Type B pancreatic cell (in vitro differentiated cells): ENCODE measurements around the gene AP1M1. TPM values are rescaled to one million over a fixed set of nuclear protein-coding genes. Genes with fewer than 3 reads are reported as not detected.

Experiments used
- DNase-seq: peaks from one replicate; pipeline ENCODE4 v3.0.0; 2021; ENCODE audit warnings: mixed read lengths; ENCODE audit not compliant: unreplicated experiment; ENCODE audit errors: extremely low spot score
- H3K27ac Mint-ChIP-seq: 2 replicates; pipeline ENCODE4 v1.8.0; 2021; ENCODE audit warnings: mild to moderate bottlenecking, mixed read lengths
- H3K27me3 Mint-ChIP-seq: 2 replicates; pipeline ENCODE4 v1.8.0; 2021; ENCODE audit warnings: mixed read lengths
- H3K36me3 Mint-ChIP-seq: 2 replicates; pipeline ENCODE4 v1.8.0; 2021; ENCODE audit warnings: mixed read lengths
- H3K4me1 Mint-ChIP-seq: one replicate; pipeline ENCODE4 v1.8.0; 2021; ENCODE audit warnings: mixed read lengths; ENCODE audit not compliant: unreplicated experiment
- H3K4me3 Mint-ChIP-seq: 2 replicates; pipeline ENCODE4 v1.8.0; 2021; ENCODE audit warnings: mild to moderate bottlenecking, mixed read lengths
- H3K9me3 Mint-ChIP-seq: 2 replicates; pipeline ENCODE4 v1.8.0; 2021; ENCODE audit warnings: mixed read lengths
- total RNA-seq: library from RNA; stranded (reverse); gene quantifications from 2 replicates; pipeline ENCODE4 v1.2.1, GENCODE V29; 2021; ENCODE audit warnings: low replicate concordance
- TF ChIP-seq, protein P1 (sequence below): fragments of 200-600 bp; sonication (generic); conservative IDR thresholded peaks from 2 replicates; pipeline ENCODE4 v1.5.0; 2021; ENCODE audit warnings: antibody characterized with exemption, mild to moderate bottlenecking

Gene AP1M1
- total RNA-seq, 1 donor from 2014 or later: 75.0 TPM

DNA sequence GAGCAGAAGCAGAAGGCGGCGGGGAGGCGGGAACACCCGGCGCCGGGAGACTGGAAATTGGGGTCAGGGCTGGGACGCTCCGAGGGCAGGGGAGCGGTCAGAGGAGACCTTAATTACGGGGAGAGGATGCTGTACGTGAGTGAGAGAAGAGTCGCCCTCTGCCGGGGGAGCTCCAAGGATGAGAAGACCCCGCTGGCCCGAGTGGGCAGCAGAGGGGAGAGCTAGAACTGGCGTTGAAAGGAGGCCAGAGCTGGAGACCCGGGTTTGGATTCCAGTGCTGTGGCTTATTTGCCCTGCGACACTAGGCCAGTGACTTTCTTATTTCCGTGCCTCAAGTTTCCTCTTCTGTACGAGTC is 12.0 kb upstream of the AP1M1 start:
- H3K27me3 Mint-ChIP-seq: no peaks in the 10 kb centered on the region
- no peak for DNase-seq
- no peaks in the 10 kb centered on the region for H3K9me3 Mint-ChIP-seq
- TF ChIP-seq, protein P1, sequence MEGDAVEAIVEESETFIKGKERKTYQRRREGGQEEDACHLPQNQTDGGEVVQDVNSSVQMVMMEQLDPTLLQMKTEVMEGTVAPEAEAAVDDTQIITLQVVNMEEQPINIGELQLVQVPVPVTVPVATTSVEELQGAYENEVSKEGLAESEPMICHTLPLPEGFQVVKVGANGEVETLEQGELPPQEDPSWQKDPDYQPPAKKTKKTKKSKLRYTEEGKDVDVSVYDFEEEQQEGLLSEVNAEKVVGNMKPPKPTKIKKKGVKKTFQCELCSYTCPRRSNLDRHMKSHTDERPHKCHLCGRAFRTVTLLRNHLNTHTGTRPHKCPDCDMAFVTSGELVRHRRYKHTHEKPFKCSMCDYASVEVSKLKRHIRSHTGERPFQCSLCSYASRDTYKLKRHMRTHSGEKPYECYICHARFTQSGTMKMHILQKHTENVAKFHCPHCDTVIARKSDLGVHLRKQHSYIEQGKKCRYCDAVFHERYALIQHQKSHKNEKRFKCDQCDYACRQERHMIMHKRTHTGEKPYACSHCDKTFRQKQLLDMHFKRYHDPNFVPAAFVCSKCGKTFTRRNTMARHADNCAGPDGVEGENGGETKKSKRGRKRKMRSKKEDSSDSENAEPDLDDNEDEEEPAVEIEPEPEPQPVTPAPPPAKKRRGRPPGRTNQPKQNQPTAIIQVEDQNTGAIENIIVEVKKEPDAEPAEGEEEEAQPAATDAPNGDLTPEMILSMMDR: peak; percentile 70
- peak overlapping the region; percentile 95 for H3K4me3 Mint-ChIP-seq
- peaks cover 22% of the 10 kb centered on the region for H3K4me1 Mint-ChIP-seq
- H3K36me3 Mint-ChIP-seq: peaks cover 14% of the 10 kb centered on the region
- H3K27ac Mint-ChIP-seq: peak overlapping the region; percentile 98

GRCh38 chr19:16188521-16188920 is 9.2 kb upstream of the AP1M1 start:
- Mint-ChIP-seq H3K36me3 (peaks cover 14% of the 10 kb centered on the region), H3K27me3 (no peaks in the 10 kb centered on the region), H3K4me1 (peaks cover 18% of the 10 kb centered on the region), H3K27ac (peak overlapping the region; percentile 34), H3K4me3 (peak overlapping the region; percentile 42), H3K9me3 (no peaks in the 10 kb centered on the region)
- TF ChIP-seq, protein P1: no peak
- no peak for DNase-seq

GRCh38 chr19:16190198-16190597 is 7.5 kb upstream of the AP1M1 start:
- Mint-ChIP-seq H3K27me3 (no peaks in the 10 kb centered on the region), H3K4me3 (no peak overlapping the region), H3K27ac (no peak overlapping the region), H3K36me3 (peaks cover 12% of the 10 kb centered on the region), H3K4me1 (peaks cover 13% of the 10 kb centered on the region), H3K9me3 (no peaks in the 10 kb centered on the region)
- DNase-seq: no peak
- TF ChIP-seq, protein P1: no peak

GRCh38 chr19:16190736-16191135 is 7.0 kb upstream of the AP1M1 start:
- peaks cover 8% of the 10 kb centered on the region for H3K4me1 Mint-ChIP-seq
- H3K9me3 Mint-ChIP-seq: no peaks in the 10 kb centered on the region
- H3K4me3 Mint-ChIP-seq: no peak overlapping the region
- no peak for DNase-seq
- TF ChIP-seq, protein P1: no peak
- no peak overlapping the region for H3K27ac Mint-ChIP-seq
- H3K27me3 Mint-ChIP-seq: no peaks in the 10 kb centered on the region
- peaks cover 9% of the 10 kb centered on the region for H3K36me3 Mint-ChIP-seq

GRCh38 chr19:16191216-16191908 is 6.3 kb upstream of the AP1M1 start:
- H3K9me3 Mint-ChIP-seq: no peaks in the 10 kb centered on the region
- H3K27ac Mint-ChIP-seq: no peak overlapping the region
- no peak for DNase-seq
- peaks cover 9% of the 10 kb centered on the region for H3K36me3 Mint-ChIP-seq
- no peaks in the 10 kb centered on the region for H3K27me3 Mint-ChIP-seq
- TF ChIP-seq, protein P1: no peak
- peaks cover 8% of the 10 kb centered on the region for H3K4me1 Mint-ChIP-seq
- no peak overlapping the region for H3K4me3 Mint-ChIP-seq
